AG04449 (cell line): ENCODE measurements around the gene NACAD.
"Not testable (repeated sequence)": the region's sequence is repeated elsewhere in the genome, so short reads cannot be mapped to it uniquely, and the experiment has no call there.

Experiments used
- CTCF ChIA-PET: fragments of 350-600 bp; formaldehyde crosslinking; extraction: SDS; loops from one replicate; lab custom pipeline; 2021; ENCODE audit warnings: antibody characterized with exemption; lab: Yijun Ruan, JAX
- POLR2A ChIA-PET: fragments of 400-600, 350-600 bp; formaldehyde crosslinking; extraction: SDS; loops from one replicate; lab custom pipeline; 2020; ENCODE audit warnings: antibody characterized with exemption, inconsistent platforms; lab: Yijun Ruan, JAX
- DNase-seq: peaks from one replicate; pipeline ENCODE4 v3.0.0-alpha.2; 2010; ENCODE audit warnings: low read depth, low spot score
- H3K4me3 ChIP-seq: 2 replicates; pipeline ENCODE4 v1.5.1; 2011; ENCODE audit warnings: low read depth, mild to moderate bottlenecking, control low read depth, low read length
- TF ChIP-seq, protein P1 (sequence below): IDR thresholded peaks from one replicate; pipeline ENCODE4 v1.5.1; 2011; ENCODE audit warnings: mild to moderate bottlenecking, moderate library complexity, low read length, control low read depth, inconsistent platforms; ENCODE audit not compliant: insufficient read depth; ENCODE audit errors: missing control alignments

NACAD gene

DNA sequence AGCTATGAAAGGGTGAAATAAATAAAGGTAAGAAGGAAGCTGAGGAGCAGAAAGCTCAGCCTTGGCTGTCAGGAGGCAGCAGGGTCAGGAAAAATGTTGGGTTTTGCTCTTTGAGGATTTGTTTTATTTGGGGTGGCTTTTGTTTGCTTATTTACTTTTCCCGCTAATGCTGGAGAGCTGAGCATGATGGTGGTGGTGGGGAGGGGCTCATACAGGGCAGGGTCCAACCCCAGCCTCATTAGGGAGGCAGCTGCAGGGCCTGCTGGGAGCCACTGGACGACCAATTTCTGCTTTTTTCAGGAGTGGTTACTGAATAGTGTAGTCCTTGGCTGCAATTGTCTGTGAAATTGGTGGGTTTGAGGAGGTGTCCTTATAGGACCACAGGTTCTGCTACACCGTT lies 52.5 kb downstream of the NACAD start:
- H3K4me3 ChIP-seq, result no peak overlapping the region
- ChIA-PET POLR2A (no interaction called here), CTCF (interaction anchor here (1.4 kb wide), 1 partner anchor 34 kb away, joined by 4 read pairs; no protein-coding TSS in a partner anchor)
- no peak for DNase-seq
- TF ChIP-seq, protein P1, sequence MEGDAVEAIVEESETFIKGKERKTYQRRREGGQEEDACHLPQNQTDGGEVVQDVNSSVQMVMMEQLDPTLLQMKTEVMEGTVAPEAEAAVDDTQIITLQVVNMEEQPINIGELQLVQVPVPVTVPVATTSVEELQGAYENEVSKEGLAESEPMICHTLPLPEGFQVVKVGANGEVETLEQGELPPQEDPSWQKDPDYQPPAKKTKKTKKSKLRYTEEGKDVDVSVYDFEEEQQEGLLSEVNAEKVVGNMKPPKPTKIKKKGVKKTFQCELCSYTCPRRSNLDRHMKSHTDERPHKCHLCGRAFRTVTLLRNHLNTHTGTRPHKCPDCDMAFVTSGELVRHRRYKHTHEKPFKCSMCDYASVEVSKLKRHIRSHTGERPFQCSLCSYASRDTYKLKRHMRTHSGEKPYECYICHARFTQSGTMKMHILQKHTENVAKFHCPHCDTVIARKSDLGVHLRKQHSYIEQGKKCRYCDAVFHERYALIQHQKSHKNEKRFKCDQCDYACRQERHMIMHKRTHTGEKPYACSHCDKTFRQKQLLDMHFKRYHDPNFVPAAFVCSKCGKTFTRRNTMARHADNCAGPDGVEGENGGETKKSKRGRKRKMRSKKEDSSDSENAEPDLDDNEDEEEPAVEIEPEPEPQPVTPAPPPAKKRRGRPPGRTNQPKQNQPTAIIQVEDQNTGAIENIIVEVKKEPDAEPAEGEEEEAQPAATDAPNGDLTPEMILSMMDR, result no peak

DNA sequence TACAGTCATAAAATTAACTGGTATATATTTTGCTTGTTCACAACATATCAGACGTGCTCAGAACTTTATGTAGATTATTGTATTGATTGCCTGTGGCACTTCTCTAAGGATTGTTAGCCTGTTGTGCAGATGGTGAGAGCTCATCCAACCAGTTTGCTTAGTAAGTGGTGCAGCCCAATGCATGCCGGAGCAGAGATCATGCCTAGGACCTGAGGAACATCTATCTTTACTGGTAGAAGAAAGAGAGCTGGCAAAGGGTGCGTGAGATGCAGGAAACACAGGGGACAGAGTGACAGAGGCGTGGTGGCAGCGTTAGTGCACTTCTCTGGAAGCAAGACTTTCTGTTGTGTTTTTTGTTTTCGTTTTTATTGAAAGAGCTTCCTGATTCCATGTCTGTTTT lies 52.9 kb downstream of the NACAD start:
- CTCF ChIA-PET, result interaction anchor here (1.4 kb wide), 1 partner anchor 34 kb away, joined by 4 read pairs; no protein-coding TSS in a partner anchor
- POLR2A ChIA-PET, result no interaction called here
- TF ChIP-seq, protein P1, result no peak
- no peak overlapping the region for H3K4me3 ChIP-seq
- DNase-seq, result no peak

DNA sequence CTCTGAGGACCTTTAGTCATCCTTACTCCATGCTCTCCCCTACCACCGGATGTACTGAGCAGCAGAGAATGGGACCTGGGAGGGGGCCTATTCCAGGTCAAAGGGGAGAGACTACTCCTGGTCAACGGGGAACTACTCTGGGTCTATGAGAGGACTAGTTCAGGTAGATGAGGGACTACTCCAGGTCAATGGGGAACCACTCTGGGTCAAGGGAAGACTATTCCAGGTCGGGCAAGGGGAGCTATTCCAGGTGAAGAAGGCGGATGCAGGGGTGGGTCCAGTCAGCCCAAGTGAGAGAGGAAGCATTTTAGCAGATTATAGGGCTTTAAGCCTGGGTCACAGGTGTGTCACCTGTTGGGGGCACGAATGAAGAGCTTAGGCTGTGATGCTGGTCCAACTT lies 53.4 kb downstream of the NACAD start:
- H3K4me3 ChIP-seq, result no peak overlapping the region
- DNase-seq, result no peak
- POLR2A ChIA-PET, result no interaction called here
- CTCF ChIA-PET, result interaction anchor here (1.4 kb wide), 1 partner anchor 35 kb away, joined by 4 read pairs; no protein-coding TSS in a partner anchor
- TF ChIP-seq, protein P1, result no peak

GRCh38 chr7:45034710-45035109 lies 54.1 kb downstream of the NACAD start:
- CTCF ChIA-PET, DNase-seq, POLR2A ChIA-PET, H3K4me3 ChIP-seq: not testable (repeated sequence)

- no peak overlapping the region for H3K4me3 ChIP-seq
- POLR2A ChIA-PET, result interaction anchor here (1.1 kb wide), 1 partner anchor 18 kb away, joined by 3 read pairs; no protein-coding TSS in a partner anchor
- CTCF ChIA-PET, result no interaction called here
- no peak for DNase-seq
- TF ChIP-seq, protein P1, result no peak
Observed at GRCh38 chr7:45033931-45034290, 54.9 kb downstream of the NACAD start.

DNA sequence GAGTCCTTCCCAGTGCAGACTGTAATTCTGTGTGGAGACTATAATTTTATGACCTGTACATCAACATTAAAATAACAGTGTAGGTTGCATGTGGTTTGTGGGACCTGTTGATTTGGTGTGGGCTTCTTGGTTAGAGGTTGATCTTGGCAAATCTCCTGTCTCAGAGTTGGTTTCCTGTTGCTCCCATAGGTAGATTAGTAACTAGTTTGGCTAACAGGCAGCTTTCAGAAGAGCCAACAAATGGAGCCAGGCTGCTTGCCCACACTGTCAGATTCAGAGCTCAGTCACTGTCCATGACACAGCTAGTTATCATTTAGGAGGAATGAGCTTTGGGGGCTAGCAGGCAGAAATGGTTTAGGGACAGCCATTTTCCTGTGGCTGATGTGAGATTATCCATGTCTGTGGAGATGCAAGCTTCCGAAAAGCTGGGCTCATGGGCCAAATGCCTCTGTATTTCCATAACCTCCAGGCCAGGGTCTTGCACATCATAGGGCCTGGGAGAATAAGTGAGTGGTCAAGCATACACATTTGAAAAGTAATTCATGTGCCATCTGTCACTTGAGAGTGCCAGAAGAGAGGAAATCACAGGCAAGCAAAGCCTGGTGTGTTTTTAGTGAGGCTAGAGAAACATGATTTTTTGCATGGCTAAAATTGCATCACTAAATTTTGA lies 55.4 kb downstream of the NACAD start:
- no peak for DNase-seq
- ChIA-PET POLR2A (interaction anchor here (0.6 to 1.1 kb wide), 2 partner anchors 18 to 185 kb away, joined by 3 read pairs; no protein-coding TSS in a partner anchor), CTCF (no interaction called here)
- TF ChIP-seq, protein P1, result no peak
- H3K4me3 ChIP-seq, result no peak overlapping the region

- TF ChIP-seq, protein P1, result no peak
- CTCF ChIA-PET, result no interaction called here
- H3K4me3 ChIP-seq, result no peak overlapping the region
- DNase-seq, result no peak
- POLR2A ChIA-PET, result no interaction called here
Observed at GRCh38 chr7:45032421-45032820, 56.3 kb downstream of the NACAD start.
